NCI-H748 treated with DMSO at 0.1 percent for 48 hours (cell line): Measurements from ENCODE around the gene DCAF4.
A peak's percentile ranks its signal among the peaks of the same experiment; 100 is the strongest.

Experiments
- DNase-seq: peaks from one replicate; lab custom pipeline; 2025; lab: John Stamatoyannopoulos, UW

The DCAF4 gene, protein sequence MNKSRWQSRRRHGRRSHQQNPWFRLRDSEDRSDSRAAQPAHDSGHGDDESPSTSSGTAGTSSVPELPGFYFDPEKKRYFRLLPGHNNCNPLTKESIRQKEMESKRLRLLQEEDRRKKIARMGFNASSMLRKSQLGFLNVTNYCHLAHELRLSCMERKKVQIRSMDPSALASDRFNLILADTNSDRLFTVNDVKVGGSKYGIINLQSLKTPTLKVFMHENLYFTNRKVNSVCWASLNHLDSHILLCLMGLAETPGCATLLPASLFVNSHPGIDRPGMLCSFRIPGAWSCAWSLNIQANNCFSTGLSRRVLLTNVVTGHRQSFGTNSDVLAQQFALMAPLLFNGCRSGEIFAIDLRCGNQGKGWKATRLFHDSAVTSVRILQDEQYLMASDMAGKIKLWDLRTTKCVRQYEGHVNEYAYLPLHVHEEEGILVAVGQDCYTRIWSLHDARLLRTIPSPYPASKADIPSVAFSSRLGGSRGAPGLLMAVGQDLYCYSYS

DNA sequence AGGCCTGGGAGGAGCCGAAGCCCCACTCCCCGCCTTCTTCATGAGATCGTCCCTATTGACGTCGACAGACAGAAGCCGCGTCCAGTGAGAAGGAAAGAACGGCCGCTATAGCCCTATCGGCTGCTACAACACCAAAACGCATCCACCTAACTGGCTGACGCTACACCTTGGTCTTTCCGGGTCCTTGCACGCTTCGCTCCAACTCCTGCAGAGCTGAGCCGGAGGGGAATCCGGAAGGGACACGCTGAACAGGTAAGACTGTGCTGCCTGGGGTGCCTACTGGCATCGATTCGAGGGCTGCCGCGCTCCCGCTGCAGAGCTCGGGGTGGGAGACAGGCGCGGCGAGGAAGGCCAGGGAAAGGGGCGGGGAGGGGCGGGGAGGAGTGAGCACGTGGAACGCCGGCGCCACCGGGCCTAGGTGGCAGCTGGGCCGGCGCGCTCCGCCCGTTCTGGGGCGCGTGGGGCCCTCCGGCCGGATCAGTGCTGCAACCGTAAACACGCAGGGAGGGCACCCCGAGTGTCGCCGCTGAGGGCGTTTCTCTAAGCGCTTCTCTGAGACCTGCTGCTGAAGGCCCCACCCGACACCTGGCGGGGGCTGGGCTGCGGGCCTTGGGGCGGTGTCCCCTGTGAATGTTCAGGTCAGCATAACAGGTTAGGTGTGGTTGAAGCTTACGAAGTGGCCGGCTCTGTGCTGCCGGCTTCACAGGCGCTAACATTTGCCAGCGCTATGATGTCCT lies at the start of gene DCAF4:
Gene DCAF4 (plus strand): TSS at position 173 of the 737 bp plus-strand sequence. CDS start 11,515 bp downstream, outside the sequence.
- DNase-seq = peak; percentile 95

DNA sequence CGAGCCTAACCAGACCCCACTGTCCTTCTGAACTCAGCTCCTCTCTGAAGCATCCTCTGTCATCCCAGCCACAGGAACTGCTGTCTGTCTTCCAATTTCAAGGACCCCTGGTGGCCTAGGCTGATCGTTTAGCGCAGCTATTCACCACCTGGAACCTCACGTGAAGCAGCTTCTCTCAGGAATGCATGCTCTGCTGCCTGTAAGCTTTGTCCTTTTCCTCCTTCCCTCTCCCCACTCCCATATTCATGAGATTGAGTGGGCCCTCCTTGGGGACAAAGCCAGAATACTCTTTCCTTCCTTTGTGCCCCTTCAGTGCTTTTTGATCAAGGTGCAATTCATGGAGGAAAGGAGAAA lies 49.6 kb upstream of the DCAF4 start:
- DNase-seq = no peak

DNA sequence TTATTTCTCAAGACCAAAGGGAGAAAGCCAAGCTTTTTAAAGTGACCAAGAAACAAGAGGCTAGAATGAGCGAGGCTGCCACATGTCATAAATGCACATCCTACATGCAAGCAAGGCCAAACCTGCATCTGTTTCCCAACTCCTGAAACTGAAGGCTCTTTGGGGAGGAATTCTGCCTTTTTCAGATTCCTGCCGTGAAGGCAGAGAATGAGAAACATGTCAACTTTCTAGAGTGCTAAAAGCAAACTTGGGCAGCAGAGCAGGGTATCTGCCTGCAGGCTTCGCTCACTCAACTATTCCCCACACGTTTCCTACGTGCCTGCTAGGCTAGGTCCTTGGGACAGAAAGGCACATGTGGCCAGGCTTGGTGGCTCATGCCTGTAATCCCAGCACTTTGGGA lies 47.5 kb upstream of the DCAF4 start:
- DNase-seq = no peak

DNA sequence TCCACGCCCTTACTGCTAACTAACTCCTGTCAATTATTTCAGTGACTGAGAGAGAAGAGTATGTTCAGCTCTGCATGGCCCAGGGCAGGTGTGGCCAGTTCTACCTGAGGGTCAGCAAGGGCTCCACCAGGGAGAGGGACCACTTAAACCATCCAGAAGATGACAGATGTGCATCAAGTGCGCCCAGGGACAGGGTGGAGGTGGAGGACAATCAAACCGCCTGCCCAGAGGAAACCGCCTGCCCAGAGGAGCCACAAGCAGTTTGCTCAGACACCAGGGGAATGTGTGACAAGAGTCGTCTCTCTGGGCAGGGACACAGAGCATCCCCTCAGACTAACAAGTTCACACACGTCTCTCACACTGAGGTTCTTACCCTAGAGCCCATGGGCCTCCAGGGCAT lies 46.8 kb upstream of the DCAF4 start:
- no peak for DNase-seq

DNA sequence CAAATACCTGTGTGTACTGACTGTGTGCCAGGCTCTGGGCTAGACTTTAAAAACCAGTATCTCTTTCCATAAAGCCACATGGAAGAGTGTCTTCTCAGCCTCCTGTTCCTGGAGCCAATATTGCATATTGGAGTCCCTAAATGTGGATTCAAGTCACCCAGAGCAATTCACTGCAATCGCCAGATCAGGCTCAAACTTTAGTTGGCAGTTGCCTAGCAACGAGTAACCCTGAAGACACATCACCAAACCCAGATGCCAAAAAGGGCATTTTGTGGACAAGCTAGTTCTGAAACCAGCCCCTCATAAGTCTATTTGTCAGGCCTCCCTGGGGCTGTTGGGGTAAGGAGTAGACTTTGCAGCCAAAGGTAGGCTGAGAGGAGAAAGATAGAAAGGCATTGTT lies 46.1 kb upstream of the DCAF4 start:
- no peak for DNase-seq

DNA sequence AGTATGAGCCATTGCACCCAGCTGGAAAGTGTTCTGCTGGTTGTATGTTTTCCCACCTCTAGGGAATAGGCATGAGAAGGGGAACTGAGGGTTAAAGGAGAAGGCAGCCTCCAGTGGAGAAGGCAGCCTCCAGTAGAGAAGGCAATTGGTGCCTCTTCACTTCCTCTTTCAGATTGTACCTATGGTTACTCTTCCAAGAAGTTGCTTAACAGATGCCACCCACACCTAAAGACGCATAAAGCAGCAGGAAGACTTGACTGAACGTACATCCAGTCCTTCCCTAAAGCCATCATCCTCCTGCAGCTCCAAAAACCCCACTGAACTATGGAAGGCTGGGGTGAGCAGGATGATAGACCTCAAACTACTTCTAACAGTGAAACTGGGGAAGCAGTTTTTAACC lies 45.4 kb upstream of the DCAF4 start:
- DNase-seq = no peak

DNA sequence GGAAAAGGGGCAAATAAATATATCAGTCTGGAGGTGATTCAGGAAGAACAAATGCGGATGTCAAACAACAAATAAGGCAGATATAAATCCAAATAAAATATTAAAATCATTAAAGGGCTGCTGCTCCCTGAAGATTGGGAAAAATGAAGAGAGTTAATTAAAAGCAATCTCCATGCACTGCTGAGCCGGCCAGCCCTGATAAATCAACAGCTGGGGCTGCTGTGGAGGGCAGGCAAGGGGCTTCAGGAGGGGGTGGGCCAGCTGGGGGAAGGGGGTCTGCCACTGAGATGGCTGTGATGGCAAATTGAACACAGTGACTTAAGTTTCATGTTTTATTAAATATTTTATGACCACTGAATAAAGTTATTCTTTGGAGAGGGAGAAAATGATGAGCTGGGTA lies 44.7 kb upstream of the DCAF4 start:
- DNase-seq = no peak

DNA sequence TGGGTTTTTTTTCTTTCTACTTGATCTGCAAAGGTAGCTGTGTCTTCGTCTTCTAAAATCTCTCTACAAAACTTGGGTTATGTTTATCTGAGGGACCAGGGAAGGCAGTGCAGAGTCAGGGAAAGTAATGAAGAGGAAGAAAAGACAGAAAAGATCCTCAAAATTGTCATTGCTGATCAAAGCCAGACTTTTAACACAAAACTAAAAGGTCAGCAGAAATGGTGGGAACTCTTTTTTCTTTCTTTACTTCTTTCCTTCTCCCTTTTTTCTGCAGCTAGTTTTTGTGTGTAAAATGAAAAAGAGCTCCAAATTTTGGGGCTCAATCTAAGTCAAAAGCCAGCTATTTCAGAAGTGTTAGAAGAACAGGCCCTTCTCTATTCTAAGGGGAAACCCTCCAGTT lies 44.2 kb upstream of the DCAF4 start:
- DNase-seq = no peak

DNA sequence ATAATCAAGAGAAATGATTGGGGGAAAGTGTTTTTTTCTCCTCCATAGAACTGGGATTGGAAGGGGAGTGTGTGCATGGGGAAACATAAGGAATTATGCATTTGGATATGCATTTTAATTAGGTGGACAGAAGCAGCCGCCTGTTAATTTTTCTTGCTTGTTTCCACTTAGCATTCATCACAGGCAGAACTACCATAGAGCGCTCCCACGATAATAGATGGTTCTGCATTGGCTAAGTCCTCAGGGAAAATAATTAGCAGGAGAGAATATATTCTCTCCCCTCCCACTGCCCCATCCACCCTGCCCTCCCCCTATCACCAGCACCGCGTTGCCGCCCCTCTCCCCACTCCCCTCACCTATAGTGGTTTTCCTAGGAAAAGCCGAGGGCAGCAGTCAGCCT lies 43.8 kb upstream of the DCAF4 start:
- DNase-seq = no peak

DNA sequence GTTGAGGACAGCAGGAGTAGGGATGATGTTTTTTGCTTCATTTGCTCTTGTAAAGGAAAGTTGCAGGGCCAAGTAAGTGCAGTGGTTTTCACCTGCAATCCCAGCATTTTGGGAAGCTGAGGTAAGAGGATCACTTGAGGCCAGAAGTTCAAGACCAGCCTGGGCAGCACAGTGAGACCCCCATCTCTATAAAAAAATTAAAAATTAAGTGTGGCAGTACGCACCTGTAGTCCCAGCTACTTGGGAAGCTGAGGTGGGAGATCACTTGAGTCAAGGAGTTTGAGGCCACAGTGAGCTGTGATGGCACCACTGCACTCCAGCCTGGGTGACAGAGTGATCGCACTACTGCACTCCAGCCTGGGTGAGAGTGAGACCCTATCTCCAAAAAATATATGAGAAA lies 43.2 kb upstream of the DCAF4 start:
- DNase-seq = no peak

DNA sequence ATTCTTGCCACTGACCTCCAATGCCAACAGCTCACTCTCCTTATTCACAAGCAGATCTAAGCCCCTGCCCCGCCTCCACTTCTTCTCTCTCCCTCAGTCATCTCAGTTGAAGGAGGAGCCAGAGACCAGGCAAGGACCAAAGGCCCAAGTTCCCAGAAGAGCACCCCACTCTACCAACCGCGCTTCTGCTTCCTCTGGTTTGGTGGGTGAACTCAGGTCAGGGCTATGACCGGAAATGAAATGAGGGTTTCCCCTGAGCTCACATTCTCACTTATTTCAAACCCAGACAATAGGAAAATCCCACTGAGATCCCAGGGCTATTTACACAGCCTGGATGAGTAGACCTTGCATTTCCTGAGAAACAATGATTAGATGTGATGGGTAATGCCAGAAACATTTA lies 42.3 kb upstream of the DCAF4 start:
- DNase-seq = no peak

DNA sequence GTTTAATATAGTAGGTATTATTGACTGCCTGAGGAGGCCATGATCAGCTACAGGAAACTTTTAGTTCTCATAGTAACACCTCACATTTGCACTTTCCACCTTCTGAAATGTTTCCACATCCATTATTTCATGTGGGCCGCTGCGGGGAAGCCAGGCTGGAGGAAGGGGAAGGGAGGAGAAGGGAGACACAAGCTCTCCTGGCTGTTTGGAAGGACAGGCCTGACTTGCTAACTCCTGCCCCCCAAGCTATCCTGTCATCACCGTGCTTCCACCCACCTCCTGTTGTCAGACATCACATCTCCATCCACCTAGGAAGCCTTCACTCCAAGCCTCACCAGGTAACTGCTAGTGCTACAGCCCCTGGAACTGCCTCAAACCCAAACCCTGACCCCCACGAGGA lies 41.9 kb upstream of the DCAF4 start:
- no peak for DNase-seq

DNA sequence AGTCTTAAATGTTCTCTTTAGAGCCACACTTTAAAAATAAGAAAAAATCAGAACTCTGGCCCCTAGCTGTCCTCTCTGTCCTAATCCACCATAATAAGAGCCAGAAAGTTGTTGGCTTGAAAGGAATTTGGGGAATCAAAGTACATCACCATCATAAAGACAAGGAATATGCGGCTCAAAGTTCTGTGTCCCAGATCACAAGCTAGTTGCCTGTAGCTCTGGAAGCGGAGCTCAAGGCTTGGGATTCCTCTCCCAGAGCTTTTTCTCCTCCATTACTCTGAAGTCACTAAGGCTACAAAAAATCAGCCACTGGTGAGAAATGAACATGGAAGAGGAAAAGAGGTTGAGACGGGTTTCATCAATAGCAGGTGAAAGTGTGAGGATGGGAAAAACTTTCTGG lies 38.8 kb upstream of the DCAF4 start:
- no peak for DNase-seq

DNA sequence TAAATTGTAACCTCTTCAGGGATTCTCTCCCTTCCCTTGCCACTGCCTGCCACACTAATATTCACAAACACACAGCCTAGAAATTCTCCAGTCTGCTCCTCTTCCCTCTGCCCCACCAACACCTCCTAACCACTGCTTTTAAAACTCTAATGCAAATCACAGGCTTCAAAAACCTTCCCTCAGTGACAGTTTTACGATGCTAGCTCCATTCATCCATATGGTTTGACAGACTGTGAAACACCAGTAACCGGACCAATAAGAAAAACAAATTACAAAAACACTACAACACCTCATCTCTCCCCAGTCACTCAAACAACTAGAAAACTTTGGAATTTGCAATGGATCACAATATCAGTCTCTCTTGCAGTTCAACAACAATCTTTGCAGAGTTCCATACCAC lies 38.1 kb upstream of the DCAF4 start:
- DNase-seq = no peak

DNA sequence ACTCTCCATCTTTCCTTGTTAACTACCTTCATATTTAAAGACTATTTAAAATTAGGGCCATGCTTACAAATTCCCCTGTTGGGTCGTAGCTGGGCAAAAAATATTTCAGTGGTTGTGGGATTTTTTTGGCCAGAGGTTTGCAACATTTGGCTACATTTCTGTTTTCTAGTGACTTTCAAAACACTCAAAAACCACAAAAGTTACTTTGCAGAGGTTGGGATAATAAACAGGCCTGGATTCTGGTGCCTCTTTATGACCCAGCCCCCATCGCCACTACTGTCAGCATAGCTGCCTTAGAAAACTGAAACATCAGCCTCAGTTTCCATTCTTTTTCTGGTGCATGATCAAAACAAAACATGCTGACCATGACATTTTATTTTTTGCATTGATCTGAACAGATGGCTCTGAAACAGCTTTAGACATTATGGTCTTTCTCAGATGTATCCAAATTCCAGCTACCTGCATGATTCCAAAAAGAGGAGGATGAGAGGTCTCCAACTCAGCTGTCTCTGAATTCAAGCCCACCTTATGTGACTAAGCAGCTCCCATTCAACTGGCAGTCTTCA lies 37.5 kb upstream of the DCAF4 start:
- no peak for DNase-seq

DNA sequence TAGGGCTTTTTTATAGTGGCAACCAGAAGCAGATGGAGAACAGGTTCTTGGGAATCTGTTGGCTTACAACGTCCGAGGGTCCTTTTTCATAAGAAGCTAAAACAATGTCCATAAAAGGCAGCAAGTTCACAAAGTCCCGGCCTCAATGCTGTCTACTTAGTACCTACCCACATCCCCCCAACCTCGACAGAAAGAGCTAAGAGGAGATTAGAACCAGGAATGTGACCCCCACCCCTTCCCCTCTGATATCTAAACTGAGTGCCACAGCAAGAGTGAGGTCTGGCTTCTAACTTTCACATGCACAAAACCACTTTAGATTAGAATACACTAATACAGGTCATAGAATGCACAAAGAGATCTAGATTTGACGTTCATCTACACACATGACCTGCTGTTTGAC lies 36.9 kb upstream of the DCAF4 start:
- no peak for DNase-seq

DNA sequence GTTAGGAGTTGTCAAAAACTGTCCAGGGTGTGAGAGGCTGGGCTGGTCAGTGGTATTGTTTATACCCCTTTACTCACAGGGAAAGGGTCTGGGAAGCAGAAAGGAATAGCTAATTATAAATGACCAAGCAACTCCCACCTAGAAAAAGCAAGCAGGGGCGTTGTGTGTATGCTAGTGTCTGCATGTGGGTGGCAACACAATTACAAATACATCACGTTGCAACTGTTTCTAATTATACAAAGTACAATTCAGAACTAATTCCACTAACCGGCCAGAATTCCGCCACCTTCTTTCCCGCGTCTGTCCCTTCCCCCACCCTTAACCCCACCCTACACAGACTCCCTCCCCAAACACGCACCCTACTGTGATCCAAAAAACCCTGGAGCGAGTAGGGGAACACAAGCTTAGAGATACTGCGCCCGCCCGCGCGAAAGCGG lies 34.6 kb upstream of the DCAF4 start:
- no peak for DNase-seq

DNA sequence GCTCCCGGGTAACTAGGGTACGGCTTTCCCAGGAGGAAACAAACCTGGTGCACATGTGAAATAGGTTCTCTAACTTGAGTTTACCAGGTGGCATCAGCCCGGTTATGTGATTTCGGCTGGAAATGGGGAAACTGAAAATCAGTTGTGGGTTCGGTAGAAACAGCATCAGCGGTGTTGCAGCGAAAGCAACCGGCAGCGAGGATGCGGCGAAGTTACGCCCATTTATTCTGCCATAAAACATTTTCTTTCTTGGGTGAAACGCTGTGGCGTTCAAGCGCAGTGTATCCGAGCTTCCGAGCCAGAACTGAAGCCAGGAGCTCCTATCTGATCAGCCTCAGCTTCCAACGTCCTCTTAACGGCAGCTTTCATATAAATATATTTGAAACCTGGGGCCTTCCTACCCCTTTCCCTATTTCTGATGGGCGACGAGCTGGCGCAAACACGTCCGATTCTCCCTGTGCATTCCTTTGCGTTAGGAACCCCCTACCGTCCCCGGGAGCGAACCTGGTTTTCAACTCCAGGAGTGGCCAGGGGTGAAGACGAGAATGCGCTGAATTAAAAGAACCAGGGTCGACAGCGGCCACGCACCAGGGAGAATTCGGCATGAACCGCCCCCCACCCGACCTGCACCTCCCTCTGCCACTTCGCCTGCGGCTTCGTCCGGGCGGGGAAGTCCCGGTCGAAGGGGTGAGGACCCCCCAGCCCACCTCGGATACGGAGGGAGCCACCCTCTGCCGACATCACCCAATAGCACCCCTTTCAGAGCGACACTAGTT lies 34.0 kb upstream of the DCAF4 start:
- no peak for DNase-seq

DNA sequence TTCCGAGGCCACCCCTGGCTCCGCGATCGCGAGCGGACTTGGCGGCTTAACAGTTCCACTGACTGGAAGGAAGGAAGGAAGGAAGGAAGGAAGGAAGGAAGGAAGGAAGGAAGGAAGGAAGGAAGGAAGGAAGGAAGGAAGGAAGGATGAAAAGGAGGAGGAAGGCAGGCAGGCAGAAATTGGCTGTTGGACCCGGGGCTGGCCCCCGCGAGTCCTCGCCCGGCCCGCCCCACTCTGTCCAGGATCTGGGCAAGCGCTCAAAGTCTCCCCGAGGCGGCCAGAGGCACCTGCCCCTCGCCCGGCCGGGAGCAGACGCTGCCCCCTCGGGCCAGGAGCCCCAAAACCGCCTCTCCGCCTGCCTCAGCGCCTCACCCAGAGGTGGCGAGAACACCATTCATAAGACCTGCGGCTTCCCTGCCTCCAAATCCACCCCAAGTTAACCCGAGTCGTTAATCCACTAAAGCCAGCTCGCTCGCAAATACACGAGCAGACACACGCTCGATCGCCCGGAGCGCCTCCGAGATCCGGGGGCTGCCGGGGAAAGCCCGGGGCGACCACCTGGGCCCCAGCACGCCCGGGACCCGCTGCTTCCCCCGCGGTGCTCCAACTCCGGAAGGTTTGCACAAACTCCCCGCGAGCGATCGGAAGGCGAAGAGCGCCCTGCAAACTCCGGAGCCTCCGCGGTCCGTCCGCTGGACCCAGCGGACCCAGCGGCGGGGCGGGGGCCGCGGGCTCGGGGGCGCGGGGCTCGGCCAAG lies 33.2 kb upstream of the DCAF4 start:
- no peak for DNase-seq

DNA sequence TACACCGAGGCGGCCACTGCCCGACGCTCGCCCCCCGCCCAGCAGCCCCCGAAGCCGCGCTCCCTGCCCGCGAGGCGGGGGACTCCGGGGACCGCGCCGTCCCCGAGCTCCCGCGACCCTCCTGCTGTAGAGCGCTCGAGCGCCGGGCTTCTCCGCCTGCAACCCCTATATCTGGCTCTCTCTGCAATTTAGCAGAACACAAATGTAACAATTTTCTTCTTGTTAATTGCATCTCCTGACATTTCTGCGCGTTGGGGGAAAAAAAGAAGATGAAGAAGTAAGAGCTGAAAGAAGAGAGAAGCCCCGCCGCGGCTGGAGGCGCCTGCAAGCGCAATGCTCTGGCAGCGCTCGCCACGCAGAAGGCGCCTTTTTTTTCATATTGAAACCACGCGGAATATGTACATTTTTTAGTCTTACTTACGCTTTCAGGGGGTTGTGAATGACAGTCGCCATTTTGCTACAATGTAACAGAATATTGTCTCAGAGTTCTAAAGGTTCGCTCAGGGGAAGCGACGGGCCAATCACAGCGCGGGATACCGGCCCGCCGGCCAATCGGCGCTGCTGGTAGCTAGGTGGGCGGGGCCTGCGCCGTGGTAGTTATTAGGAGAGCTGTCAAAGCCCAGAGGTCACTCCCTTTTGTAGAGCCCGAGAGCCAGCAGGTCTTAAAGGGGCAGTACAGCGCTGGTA lies 32.5 kb upstream of the DCAF4 start, which contains the start of gene DPF3:
Gene DPF3 (minus strand): TSS at position 466 of the 687 bp plus-strand sequence. CDS start 13 bp downstream, at position 453.
- DNase-seq = peak; percentile 91

DNA sequence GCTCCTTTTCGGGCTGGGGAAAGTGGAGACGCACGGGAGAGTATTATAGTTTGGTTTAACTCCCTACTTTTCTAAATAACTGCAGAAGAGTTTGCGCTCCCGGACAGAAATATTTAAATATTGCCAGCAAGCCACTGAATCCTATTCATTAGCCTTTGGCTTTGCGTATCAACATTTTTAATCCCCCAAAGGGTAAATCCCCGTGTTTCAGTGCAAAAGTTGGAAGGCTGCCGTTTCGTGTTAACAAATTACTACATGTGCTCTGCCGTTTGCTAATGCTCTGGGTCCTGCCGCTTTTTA lies 32.0 kb upstream of the DCAF4 start:
- no peak for DNase-seq
